IPS-11a (cell line): ENCODE results near the gene DPYSL5.

Experiments used
- H3K4me3 ChIP-seq: one replicate; pipeline ENCODE4 v1.5.1; 2013; ENCODE audit warnings: low read depth, low read length, control low read depth

Gene DPYSL5

DNA sequence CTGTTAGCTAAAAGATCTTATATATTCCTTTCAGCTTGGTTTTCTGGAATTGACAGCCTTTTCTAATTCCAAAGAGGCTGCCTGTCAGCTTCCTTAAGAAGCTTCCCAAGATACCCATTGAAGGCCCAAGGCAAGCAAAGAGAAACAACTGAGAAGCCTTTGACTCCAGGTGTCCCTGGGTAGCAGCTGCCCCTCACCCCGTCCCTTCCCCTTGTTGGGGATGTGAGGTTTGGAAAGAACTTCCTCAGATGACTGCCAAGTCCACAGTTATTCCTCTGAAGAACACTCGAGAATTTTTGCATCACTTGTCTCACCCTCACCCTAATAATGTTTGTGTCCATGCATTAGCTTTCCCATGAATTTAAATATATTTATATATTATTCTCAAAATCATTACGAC lies 135.8 kb downstream of the DPYSL5 start:
- H3K4me3 ChIP-seq, result no peak overlapping the region

GRCh38 chr2:26985807-26986206 lies 137.9 kb downstream of the DPYSL5 start:
- no peak overlapping the region for H3K4me3 ChIP-seq

DNA sequence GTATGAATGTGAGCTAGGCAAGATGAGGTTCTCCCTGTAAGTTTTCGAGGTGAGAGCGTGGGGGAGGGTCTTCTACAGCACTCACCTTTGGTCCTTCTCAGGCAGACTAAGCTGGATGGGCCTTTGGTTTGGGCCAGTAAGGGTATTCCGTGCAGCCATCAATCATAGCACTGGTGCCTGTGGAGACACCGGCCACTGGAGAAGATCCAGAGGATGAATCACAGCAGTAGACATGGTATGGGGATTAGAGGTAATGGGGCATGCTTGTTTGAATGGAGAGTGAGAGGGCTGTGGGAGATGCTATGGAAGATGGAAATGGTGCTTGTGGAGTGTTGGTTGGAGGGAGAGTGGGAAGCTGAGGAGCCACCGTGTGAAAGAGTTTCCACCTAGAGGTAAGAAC lies 138.6 kb downstream of the DPYSL5 start:
- H3K4me3 ChIP-seq, result no peak overlapping the region

DNA sequence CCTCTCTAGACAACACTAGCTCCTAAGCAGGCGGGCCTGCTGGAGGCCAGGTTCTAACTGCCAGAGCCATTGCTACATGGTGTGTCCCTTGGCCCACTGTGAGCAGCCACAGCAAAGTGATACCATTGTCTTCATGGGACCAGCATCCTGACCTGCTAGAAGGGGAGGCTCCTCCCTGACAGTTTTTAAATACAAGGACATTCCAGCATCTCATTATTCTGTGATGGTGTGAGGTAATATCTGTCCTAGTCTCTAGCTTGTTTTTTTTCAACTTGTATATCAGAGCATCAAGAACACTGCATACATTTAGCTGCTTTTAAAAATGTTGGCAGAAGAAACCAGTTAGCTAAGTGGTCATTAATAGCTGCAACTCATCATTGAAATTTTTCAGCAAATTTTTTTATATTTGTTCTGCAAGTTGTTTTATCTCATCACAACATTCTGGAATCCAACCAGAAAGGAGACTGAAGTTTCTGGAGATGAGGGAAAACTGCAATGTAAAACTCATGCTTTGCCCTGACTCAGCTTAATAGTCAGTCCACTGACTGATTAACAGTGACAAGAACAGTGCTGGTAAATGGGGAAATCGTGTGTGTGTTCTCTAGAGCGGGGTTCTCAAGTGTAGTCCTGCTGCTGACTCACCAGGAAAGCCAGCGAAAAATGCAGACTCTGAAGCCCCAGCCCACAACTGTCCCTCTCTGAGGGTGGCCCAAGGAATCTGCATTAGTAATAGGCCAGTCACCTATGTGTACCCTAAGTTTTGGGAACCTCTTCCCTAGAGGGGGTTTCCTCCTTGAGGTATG lies 140.3 kb downstream of the DPYSL5 start:
- H3K4me3 ChIP-seq, result no peak overlapping the region

DNA sequence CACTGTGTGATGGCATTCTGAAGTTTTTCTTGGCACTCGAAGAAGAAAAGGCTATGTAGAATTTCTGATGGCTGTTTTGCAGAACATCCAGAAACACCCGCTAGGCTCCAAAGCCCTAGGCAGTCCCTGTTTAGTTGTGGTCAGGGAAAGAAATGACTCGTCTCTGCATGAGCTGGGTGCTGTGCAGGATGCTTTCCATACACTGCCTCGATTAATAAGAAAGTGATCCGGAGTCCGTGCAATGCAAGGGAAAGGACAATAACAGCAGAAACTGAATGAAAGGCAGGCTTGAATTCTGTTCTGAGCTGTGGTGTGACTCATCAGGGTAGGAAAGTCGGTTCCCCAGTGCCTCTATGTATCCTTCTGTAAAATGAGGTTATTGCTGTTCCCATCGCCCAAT lies 141.2 kb downstream of the DPYSL5 start:
- H3K4me3 ChIP-seq, result no peak overlapping the region

DNA sequence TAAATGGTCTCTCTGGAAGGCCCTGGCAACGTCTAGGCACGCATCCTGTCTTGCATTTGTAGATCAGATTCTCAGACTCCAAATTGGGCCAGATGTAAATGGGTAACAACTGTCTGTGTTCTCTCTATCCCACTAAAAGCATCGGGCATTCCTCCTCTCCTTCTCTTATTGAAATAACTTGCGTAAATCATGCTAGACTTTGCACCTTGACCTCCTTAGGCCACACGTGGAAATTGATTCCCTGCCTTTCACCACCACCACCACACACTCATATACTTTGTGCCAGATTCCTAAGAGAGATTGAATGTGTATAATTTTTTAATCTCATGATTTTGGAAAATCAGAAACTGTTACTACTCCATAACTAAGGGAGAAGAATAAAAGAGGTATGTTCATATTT lies 143.8 kb downstream of the DPYSL5 start:
- no peak overlapping the region for H3K4me3 ChIP-seq

GRCh38 chr2:26993768-26994167 lies 145.8 kb downstream of the DPYSL5 start:
- no peak overlapping the region for H3K4me3 ChIP-seq

DNA sequence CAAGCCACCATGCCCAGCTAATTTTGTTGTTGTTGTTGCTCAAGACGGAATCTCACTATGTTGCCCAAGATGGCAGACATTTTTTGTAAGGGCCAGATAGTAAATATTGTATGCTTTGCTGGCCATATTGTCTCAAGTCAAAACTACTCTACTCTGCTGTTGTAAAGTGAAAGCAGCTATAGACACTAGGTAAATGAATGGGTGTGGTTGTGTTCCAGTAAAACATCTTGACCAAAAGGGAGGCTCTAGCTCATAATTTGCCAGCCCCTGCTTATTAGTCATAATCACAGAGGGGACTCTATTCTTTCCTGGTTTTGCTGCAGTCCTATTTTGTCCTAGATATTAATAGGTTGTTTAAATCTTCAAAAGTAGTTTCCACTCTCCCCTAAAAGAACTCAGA lies 147.1 kb downstream of the DPYSL5 start:
- no peak overlapping the region for H3K4me3 ChIP-seq

DNA sequence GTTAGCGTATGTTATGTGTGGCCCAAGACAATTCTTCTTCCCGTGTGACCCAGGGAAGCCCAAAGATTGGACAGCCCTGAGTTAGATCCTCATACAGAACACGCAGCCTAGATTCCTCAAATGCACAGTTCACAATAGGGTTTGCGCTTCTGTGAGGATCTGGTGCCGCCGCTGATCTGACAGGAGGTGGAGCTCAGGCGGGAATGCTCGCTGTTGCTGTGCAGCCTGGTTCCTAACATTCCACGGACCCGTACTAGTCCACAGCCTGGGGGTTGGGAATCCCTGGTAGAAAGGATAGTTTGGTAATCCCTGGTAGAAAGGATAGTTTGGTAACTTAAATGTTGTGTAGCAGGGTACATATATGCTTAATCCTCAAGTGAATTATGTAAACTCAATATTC lies 149.5 kb downstream of the DPYSL5 start:
- no peak overlapping the region for H3K4me3 ChIP-seq

DNA sequence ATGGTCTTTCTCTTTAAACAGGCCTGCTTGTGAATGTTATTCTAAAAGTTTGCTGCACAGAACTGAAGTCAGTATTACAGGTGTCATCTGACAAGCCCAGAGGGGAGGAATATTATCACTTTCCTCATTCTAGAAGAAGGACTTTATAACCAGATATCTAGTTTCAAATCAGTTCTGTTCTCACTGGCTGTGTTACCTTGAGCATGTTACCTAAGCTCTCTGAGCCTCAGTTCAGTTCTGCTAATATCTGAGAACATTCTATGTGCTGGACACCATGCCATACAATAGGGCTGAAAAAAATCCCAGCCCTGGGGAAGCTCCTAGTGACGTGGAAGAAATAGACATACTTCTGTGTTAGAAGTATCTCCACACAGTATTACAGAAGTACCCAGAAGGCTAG lies 150.4 kb downstream of the DPYSL5 start:
- H3K4me3 ChIP-seq, result no peak overlapping the region
